AG09309 (cell line): ENCODE measurements around the gene NFATC1.

Source experiments
- DNase-seq: peaks from one replicate; pipeline ENCODE4 v3.0.0-alpha.2; 2010; ENCODE audit warnings: low read depth
- H3K4me3 ChIP-seq: 2 replicates; pipeline ENCODE4 v1.5.1; 2011; ENCODE audit warnings: mild to moderate bottlenecking, low read depth, low read length, moderate library complexity; ENCODE audit not compliant: control insufficient read depth
- CTCF ChIP-seq: IDR thresholded peaks from 2 replicates; pipeline ENCODE4 v1.5.1; 2011; ENCODE audit warnings: mild to moderate bottlenecking, low read depth, low read length, inconsistent platforms; ENCODE audit not compliant: insufficient read depth, control insufficient read depth; ENCODE audit errors: missing control alignments

Gene NFATC1

DNA sequence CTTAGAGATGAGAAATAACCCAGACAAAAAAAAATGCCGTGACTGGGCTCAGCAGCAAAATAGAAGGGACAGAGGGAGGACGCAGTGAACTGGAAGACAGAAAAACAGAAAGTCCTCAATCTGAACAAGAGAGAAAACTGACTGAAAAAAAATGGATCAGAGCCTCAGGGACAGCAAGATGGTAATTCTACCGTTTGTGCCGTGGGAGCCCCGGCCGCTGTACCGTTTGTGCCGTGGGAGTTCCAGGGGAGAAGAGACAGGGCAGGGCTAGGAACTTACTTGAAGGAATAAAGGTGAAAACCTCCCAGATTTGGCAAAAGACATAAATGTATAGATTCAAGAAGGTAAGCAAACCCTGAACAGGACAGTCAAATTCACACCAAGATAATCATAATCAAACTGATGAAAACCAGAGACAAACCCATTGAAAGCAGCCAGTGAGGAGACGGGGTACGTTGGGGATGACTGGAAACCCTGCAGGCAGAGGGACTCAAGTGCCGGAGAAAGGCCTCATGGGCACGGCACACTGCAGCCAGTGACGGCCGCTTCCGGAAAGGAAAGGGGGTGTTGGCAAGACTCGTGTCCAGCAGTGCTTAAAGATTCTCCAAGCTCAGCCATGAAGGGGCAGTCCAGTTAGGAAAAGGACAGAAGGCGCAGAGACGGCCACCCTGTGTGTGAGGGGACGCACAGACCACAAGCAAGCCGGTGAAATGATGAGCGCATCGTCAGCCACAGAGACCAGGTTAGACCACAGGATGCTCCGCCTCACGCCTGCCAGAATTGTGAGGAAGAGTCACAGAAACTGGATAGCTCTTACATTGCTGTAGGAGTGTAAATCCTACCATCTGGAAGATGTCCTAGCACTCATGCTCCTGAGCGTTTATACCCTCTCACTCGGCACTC, 40.0 kb upstream of the NFATC1 start:
- no peak for DNase-seq
- H3K4me3 ChIP-seq = no peak overlapping the region
- no peak for TF ChIP-seq CTCF

- DNase-seq = no peak
- TF ChIP-seq CTCF = no peak
- H3K4me3 ChIP-seq = no peak overlapping the region
Observed at GRCh38 chr18:79356435-79356834, 39.3 kb upstream of the NFATC1 start.

GRCh38 chr18:79360933-79361332, 34.8 kb upstream of the NFATC1 start:
- no peak for DNase-seq
- no peak for TF ChIP-seq CTCF
- no peak overlapping the region for H3K4me3 ChIP-seq

GRCh38 chr18:79361766-79362522, 33.8 kb upstream of the NFATC1 start:
- TF ChIP-seq CTCF = no peak
- H3K4me3 ChIP-seq = no peak overlapping the region
- DNase-seq = no peak

- no peak overlapping the region for H3K4me3 ChIP-seq
- DNase-seq = no peak
- no peak for TF ChIP-seq CTCF
Observed at GRCh38 chr18:79365701-79366100, 30.0 kb upstream of the NFATC1 start.

DNA sequence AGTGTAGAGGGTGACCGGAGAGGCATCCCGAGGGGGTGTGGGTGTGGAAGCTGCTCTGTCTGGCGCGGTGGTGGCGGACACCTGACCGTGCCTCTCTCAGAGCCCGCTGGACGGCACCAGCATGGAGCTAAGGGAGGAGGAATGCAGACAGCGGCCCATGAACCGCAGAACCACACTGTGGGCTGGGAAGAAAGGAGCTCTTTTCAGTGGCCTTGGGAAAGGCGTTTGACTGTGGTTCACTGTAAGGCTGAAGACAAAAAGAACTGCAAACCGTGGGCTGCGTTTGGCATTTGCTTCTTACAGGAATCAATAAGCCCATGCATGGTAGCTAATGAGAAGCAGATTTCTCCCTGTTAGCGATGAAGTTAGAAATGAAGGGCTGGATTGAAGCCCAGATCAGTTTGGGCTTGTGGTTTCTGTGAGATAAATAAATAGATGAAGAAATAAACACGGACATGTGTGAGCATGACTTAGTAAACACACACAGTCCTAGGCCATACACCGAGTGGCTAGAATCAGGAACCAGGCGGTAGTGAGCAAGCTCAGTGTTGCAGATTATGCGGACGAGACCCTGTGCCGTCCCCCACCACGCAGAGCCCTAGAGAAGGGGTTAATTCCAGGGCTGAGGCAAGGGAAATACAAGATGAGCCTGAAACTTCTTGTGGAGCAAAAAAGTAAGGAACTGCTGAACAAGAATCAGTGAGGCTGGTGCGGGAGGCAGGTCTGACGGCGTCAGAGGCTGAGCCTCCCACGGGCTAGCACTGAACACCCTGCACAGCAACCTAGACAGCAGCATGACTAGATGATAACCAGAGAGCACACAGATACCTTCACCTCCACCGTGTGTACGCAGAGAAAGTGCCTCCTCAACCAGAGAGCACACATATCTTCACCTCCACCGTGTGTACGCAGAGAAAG, 29.3 kb upstream of the NFATC1 start:
- no peak overlapping the region for H3K4me3 ChIP-seq
- DNase-seq = peak; percentile 77
- TF ChIP-seq CTCF = no peak
